GM19025 (cell line): ENCODE results near the gene PDZRN4.
A peak's percentile ranks its signal among the peaks of the same experiment; 100 is the strongest.
"Not testable (repeated sequence)": the region's sequence is repeated elsewhere in the genome, so short reads cannot be mapped to it uniquely, and the experiment has no call there.

Source experiments
- ATAC-seq: cut with Tn5 transposase; IDR thresholded peaks from one replicate; pipeline ENCODE4 v1.9.1; 2021; ENCODE audit warnings: mild to moderate bottlenecking, low read depth, moderate library complexity; ENCODE audit not compliant: unreplicated experiment

PDZRN4 gene

DNA sequence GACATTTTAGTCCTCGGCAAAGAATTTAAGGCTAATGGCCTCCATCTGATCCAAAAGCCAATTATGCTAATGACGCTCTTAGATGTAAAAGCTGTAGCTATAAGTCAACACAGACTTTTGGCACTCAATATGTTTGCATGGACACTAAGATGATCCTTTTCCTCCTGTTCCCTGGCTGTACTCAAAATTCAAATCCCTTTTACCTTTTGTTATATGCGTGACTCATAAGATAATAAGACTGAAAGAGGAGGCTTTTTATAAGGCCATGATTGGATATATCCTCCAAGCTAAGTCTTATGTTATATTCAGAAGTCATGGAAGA, 89.8 kb downstream of the PDZRN4 start:
- no peak for ATAC-seq

- not testable (repeated sequence) for ATAC-seq
Observed at GRCh38 chr12:41280341-41281095, 92.4 kb downstream of the PDZRN4 start.

- not testable (repeated sequence) for ATAC-seq
Observed at GRCh38 chr12:41285470-41285869, 97.3 kb downstream of the PDZRN4 start.

- ATAC-seq: no peak
Observed at GRCh38 chr12:41286426-41286825, 98.3 kb downstream of the PDZRN4 start.

DNA sequence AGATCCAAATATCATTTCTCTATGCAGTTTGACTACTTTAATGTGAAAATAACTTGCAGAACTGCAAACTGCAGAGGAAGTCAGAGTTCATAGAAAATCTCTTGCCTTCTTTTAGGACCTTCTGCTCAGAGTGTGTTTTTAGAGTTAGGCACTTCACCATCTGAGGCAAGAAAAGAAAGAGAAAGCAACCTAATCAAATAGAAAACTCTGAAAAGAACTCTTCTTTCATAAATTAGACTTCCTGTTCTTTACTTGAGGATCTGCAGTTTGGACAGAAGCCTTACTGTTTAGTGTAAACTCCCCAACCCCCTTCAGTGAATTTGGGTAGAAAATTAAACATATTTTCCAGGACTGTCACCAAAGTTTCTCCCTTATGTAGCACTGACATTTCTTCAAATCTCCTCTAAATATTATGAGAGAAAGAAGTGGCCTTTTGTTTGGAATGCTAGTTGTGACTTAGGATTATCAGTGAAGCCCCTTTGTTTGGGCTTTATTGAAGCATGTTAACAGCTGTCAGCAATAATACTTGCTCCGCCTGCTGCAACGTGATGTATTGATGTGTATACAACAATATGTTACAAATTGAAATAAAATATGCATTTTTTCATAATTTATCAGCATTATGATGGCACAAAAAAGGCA, 99.5 kb downstream of the PDZRN4 start:
- peak; percentile 71 for ATAC-seq

DNA sequence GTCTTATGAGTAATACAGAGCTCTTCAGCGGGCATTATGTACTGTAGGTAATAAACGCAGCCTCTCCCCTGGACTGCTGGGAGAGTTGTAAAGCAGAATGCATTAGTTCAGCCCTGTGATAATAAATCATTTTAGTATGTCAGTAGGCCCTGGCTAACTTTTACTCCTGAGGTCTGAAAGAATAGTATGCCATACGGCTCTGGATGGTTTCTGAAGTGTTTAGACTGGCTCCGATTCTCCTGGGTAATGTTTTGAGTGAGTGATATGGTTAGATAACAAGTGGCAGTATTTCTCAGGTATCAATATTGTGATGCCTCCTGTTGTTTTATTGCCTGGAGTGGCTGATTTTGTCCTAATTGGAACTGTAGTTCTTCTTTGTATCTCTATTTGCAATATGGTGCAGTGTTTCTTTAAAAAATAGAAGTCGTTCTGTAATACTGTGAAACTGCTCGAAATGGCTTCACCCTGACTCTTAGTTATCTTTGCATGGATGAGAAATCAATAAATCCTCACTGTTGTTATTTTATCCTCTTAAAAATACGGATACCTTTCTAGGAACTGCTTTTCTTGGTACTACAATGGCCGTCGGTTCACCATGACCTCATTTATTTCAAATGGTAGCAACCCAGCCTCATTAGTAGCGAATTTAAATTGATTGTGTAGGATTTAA, 100.2 kb downstream of the PDZRN4 start:
- ATAC-seq: no peak

DNA sequence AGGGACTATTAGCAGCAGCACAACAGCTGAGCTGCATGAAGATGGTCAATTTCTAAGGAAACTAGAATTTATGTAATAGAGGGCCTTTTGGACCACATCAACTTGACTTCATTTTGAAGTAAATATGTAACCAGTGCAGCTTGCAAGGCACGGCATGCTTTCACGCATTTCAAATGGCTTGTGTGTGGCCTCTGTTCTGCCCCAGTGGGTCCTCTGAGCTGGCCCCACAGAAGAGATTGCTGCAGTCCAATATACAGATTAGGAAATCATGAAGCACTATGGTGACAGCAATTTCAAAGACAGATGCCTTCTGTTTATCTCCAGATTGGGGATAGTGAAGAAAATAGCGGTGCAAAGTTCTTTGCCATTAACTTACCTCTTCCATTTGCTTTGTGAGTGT, 101.4 kb downstream of the PDZRN4 start:
- no peak for ATAC-seq

- no peak for ATAC-seq
Observed at GRCh38 chr12:41293011-41293410, 104.9 kb downstream of the PDZRN4 start.

GRCh38 chr12:41293461-41293860, 105.3 kb downstream of the PDZRN4 start:
- ATAC-seq: no peak

GRCh38 chr12:41302979-41303403, 114.9 kb downstream of the PDZRN4 start:
- ATAC-seq: no peak

DNA sequence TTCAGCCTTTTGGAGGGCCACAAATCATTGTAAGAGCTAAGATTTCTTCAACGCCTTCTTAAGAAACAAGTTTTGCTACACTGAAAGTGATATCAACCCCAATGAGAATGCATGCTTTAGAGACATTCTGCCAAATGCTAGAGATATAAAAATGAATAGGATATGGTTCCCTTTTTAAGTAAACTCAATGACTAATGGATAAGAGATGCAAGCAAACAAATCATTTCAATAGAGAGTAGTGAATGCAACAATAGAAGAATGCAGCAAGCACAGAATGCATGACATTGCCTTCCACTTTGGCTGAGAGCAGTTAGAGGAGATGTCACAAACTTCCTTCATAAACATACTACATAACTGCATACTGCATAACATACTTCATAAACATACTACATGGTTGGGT, 116.4 kb downstream of the PDZRN4 start:
- ATAC-seq: no peak

DNA sequence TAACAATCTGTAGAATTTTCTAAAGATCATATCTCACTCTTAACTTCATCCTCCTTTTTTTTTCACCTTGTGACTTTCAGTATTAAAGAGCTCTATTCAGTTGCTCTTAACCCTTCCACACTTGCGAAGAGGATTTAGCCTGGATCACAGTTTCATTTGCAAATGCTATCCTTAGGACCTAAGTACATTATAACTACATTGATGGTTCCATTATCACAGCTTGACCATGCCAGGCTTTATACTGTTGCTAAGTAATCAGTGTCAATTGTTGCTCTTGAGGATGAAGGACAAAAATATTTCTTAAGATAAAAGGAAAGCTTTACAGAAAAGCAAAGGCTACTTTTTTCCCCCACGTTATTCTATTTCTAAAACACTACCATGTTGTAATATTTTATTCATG, 122.2 kb downstream of the PDZRN4 start:
- no peak for ATAC-seq

DNA sequence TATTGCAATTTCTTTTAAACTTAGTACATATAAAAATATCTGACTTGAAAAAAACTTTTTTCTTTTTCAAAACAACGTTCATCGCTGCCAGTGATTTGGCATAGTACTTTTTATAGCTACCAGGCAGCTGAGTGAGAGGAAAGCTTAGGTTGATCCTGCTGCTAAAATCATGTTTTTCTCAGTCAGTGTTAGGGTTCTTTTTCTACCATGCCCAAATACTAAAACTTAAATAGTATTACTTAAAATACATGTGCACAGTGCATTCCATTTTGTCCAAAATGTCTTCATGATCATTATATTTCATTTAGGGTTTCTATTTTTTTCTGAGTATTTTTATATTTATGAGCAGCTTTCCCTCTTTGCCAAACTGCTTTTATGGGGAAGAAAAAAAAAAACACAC, 123.8 kb downstream of the PDZRN4 start:
- no peak for ATAC-seq

DNA sequence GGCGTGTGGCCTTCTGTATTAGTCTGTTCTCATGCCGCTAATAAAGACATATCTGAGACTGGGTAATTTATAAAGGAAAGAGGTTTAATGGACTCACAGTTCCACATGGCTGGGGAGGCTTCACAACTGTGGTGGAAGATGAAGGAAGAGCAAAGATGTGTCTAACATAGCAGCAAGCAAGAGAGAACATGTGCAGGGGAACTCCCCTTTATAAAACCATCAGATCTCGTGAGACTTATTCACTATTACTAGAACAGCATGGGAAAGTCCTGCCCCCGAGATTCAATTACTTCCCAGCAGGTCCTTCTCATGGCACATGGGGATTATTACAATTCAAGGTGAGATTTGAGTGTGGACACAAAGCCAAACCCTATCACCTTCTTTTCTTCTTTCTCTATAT, 124.3 kb downstream of the PDZRN4 start:
- not testable (repeated sequence) for ATAC-seq

DNA sequence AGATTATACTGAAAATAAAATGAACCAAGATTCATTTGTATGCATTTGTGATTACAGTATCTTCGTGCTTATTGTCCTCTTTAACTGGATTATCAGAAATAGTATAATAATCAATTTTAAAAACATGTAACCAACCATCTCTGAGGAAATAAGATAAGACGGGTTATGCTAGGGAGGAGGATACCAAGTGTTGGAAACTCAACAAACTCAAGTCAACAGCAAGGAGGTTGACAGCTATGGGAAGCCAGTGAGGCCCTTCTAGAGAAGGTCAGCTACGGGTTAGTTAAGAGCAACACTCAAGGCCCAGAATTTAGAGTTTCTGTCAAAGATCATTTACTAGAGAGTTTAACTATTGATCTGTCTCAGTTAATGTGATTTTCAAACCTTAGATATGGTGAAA, 137.2 kb downstream of the PDZRN4 start:
- ATAC-seq: no peak

DNA sequence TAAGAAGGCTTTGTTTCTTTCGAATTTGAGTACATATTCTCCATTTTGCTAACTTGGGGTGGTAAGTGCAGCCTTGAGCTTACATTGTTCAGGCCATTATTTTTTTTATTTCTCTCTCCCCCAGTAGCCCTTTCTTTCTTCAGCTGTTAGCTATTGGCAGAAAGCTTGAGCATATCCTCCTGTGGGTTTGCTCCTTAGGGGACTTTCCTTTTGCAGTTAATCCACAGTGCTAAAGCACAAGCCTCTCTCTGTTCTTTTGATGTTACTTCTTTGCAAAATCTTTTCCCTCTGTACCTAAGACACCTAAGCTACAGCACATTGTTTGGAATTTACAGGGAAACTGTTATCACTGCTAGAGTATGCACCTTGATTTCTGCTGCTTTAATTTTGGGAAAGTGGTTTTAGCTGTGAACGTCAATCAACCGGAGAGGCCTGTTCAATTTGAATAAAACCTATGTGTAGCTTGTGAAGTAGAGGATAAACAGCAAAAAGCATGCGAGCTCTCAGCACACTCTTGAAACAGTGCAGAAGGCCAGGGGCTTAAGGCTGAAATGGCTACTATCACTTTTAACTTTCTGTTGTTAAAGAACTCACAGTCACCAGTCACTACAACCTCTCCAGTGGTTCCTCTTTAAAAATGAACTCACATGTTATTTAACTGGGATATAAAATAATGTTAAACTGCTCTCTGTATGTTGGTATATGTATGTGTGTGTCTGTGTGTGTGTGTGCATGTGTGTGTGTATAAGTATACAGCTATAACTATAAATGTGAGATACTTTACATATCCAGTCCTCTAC, 139.2 kb downstream of the PDZRN4 start:
- ATAC-seq: no peak

DNA sequence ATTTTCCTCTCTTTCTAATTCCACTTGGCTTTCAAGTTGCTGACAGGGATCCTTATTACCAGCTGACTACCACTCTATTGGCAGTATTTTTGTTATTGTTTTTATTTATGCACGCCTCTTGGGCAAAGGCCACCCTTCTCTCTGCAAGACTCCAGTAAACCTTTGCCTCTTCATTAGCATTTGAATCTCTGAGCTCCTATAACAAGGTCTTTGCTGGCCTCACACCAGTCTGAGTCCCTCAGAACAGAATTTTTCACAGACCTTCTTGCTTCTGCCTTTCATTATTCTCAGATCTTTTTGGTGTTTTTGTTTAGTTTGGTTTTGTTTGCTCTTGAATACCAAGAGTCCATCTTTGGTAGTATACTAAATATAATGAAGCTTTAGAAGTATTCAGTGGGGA, 145.9 kb downstream of the PDZRN4 start:
- ATAC-seq: no peak

- ATAC-seq: no peak
Observed at GRCh38 chr12:41334390-41334789, 146.3 kb downstream of the PDZRN4 start.

GRCh38 chr12:41336041-41336549, 148.0 kb downstream of the PDZRN4 start:
- no peak for ATAC-seq

GRCh38 chr12:41339784-41340183, 151.7 kb downstream of the PDZRN4 start:
- ATAC-seq: no peak
